ENCODE data around the gene PIK3C2G. TPM values are rescaled to one million over a fixed set of nuclear protein-coding genes. Genes with fewer than 3 reads are reported as not detected.

PIK3C2G gene
- total and polyA plus RNA-seq, 2 of the 13 experiments (the other 11 are each of a cell fraction or from before 2014, with no cell fraction given): not detected

- no peak overlapping the region for H2AFZ ChIP-seq (ENCODE audit: low read length)
- no peak for TF ChIP-seq ZNF724P (CRISPR knock-in tag; IDR thresholded peaks at IDR 0.05; ENCODE audit: borderline replicate concordance)
- TF ChIP-seq PAF1 (CRISPR knock-in tag; IDR thresholded peaks at IDR 0.05): no peak
- no peak for TF ChIP-seq ONECUT2 (CRISPR knock-in tag; IDR thresholded peaks at IDR 0.05)
- no peak for TF ChIP-seq MIXL1 (CRISPR knock-in tag; IDR thresholded peaks at IDR 0.05)
- no peak for TF ChIP-seq PRDM10 (CRISPR knock-in tag; IDR thresholded peaks at IDR 0.05; ENCODE audit: low read depth)
- 0 out of 2 replicates have a peak, but pooled peaks have one; percentile 33 for TF ChIP-seq THRA (CRISPR knock-in tag; IDR thresholded peaks at IDR 0.05; ENCODE audit: borderline replicate concordance)
- 0 out of 2 replicates have a peak, but pooled peaks have one; percentile 47 for TF ChIP-seq TGIF2 (CRISPR knock-in tag; IDR thresholded peaks at IDR 0.05)
- no peak for TF ChIP-seq ATF1 (CRISPR knock-in tag; IDR thresholded peaks at IDR 0.05)
- TF ChIP-seq DR1 (CRISPR knock-in tag; IDR thresholded peaks at IDR 0.05): no peak
- no peak for TF ChIP-seq ARHGAP35 (CRISPR knock-in tag; IDR thresholded peaks at IDR 0.05; ENCODE audit: borderline replicate concordance)
- no peak for TF ChIP-seq HDAC2 (CRISPR knock-in tag; IDR thresholded peaks at IDR 0.05)
- TF ChIP-seq ISX (CRISPR knock-in tag; conservative IDR thresholded peaks at IDR 0.05): no peak
- no peak for TF ChIP-seq DNMT3B (CRISPR knock-in tag; conservative IDR thresholded peaks at IDR 0.05)
- no peak for TF ChIP-seq RAD51 (IDR thresholded peaks at IDR 0.05; ENCODE audit: borderline replicate concordance)
- peak; percentile 37; the same call in 1 of the 2 replicates for TF ChIP-seq THAP11 (CRISPR knock-in tag; IDR thresholded peaks at IDR 0.05)
- peak in 1 of 2 experiments; percentile 58; a peak in 1 of 4 replicates for TF ChIP-seq KLF16 (CRISPR knock-in tag; IDR thresholded peaks at IDR 0.05)
- TF ChIP-seq RNF219 (CRISPR knock-in tag; IDR thresholded peaks at IDR 0.05): no peak
- TF ChIP-seq TEAD3 (CRISPR knock-in tag; optimal IDR thresholded peaks at IDR 0.05; ENCODE audit: borderline replicate concordance): peak; percentile 100
- TF ChIP-seq ZNF768 (CRISPR knock-in tag; IDR thresholded peaks at IDR 0.05): no peak
These were observed 121.9 kb downstream of the PIK3C2G start for GRCh38 chr12:18383203-18383602.

More at GRCh38 chr12:18383203-18383602, 121.9 kb downstream of the PIK3C2G start:
- H3K4me3 ChIP-seq (replicated peaks in 1 of 3; ENCODE audit: insufficient read depth in 1 of 3, low read depth in 2 of 3, low read length in 3 of 3): no peak overlapping the region
- WGBS (ENCODE audit: low lambda C conversion rate): under 1% methylated on average over 4 of the region's 4 CpGs
- H3K9ac ChIP-seq (ENCODE audit: insufficient read depth, low read depth, low read length): no peak overlapping the region
- H4K20me1 ChIP-seq (ENCODE audit: insufficient read depth, low read length): no peaks in the 10 kb centered on the region
- H3K27me3 ChIP-seq (ENCODE audit: control insufficient read depth in 1 of 2, insufficient read depth in 2 of 2, low read length in 2 of 2): no peaks in the 10 kb centered on the region
- BruUV-seq (replicated peaks): no TSS peak
- H3K4me2 ChIP-seq (ENCODE audit: low read depth, low read length): no peak overlapping the region
- no peaks in the 10 kb centered on the region for H3K79me2 ChIP-seq (ENCODE audit: insufficient read depth, low read length)
- DNase-seq (ENCODE audit: low spot score) (peak; percentile 67), ATAC-seq (peak; percentile 74), FAIRE-seq (peak; percentile 23)
- intact Hi-C loops (cut with micrococcal nuclease; ENCODE audit: unreplicated experiment): no loop called here
- peaks cover 12% of the 10 kb centered on the region for H3K4me1 ChIP-seq (ENCODE audit: insufficient read depth, low read length)
- no peaks in the 10 kb centered on the region for H3K36me3 ChIP-seq (replicated peaks in 1 of 2; ENCODE audit: control insufficient read depth in 1 of 2, insufficient read depth in 2 of 2, low read length in 2 of 2)
- ChIA-PET POLR2A (no interaction called here), CTCF (ENCODE audit: low intra/inter-chr PET ratio, low total read pairs) (no interaction called here)
- in situ Hi-C loops (cut with HindIII; ENCODE audit: extremely low pct_ligation_motif_present, low pct_unique_long_range_greater_than_20kb): no loop called here
- no peak overlapping the region for H3K27ac ChIP-seq (ENCODE audit: extremely low read length, insufficient read depth, low read length)
- H3K9me3 ChIP-seq (ENCODE audit: low read length): no peaks in the 10 kb centered on the region
